Measurements from ENCODE around the gene SCAF4.

The SCAF4 gene

GRCh38 chr21:31714741-31715365, 17.1 kb downstream of the SCAF4 start:
- in situ Hi-C loops (cut with MboI; ENCODE audit: low sequenced_read_pairs): no loop called here

- in situ Hi-C loops (cut with MboI; ENCODE audit: low sequenced_read_pairs): no loop called here
These were observed 17.8 kb downstream of the SCAF4 start for GRCh38 chr21:31713973-31714740.

- in situ Hi-C loops (cut with MboI; ENCODE audit: low sequenced_read_pairs): no loop called here
These were observed 18.8 kb downstream of the SCAF4 start for GRCh38 chr21:31713115-31713514.

GRCh38 chr21:31711745-31712285, 20.1 kb downstream of the SCAF4 start:
- in situ Hi-C loops (cut with MboI; ENCODE audit: low sequenced_read_pairs): no loop called here

GRCh38 chr21:31711326-31711725, 20.6 kb downstream of the SCAF4 start:
- in situ Hi-C loops (cut with MboI; ENCODE audit: low sequenced_read_pairs): no loop called here

GRCh38 chr21:31710586-31710985, 21.3 kb downstream of the SCAF4 start:
- in situ Hi-C loops (cut with MboI; ENCODE audit: low sequenced_read_pairs): no loop called here

GRCh38 chr21:31708541-31708940, 23.4 kb downstream of the SCAF4 start:
- in situ Hi-C loops (cut with MboI; ENCODE audit: low sequenced_read_pairs): no loop called here

- in situ Hi-C loops (cut with MboI; ENCODE audit: low sequenced_read_pairs): no loop called here
These were observed 24.4 kb downstream of the SCAF4 start for GRCh38 chr21:31707499-31707898.

GRCh38 chr21:31706562-31706961, 25.4 kb downstream of the SCAF4 start:
- in situ Hi-C loops (cut with MboI; ENCODE audit: low sequenced_read_pairs): no loop called here

- in situ Hi-C loops (cut with MboI; ENCODE audit: low sequenced_read_pairs): no loop called here
These were observed 31.9 kb downstream of the SCAF4 start for GRCh38 chr21:31700040-31700439.

GRCh38 chr21:31698461-31698860, 33.5 kb downstream of the SCAF4 start:
- in situ Hi-C loops (cut with MboI; ENCODE audit: low sequenced_read_pairs): no loop called here

GRCh38 chr21:31696424-31696823, 35.5 kb downstream of the SCAF4 start:
- in situ Hi-C loops (cut with MboI; ENCODE audit: low sequenced_read_pairs): no loop called here

GRCh38 chr21:31693222-31693621, 38.7 kb downstream of the SCAF4 start:
- in situ Hi-C loops (cut with MboI; ENCODE audit: low sequenced_read_pairs): no loop called here

- in situ Hi-C loops (cut with MboI; ENCODE audit: low sequenced_read_pairs): no loop called here
These were observed 43.1 kb downstream of the SCAF4 start for GRCh38 chr21:31688603-31689368.

- in situ Hi-C loops (cut with MboI; ENCODE audit: low sequenced_read_pairs): no loop called here
These were observed 44.8 kb downstream of the SCAF4 start for GRCh38 chr21:31687108-31687507.

- in situ Hi-C loops (cut with MboI; ENCODE audit: low sequenced_read_pairs): no loop called here
These were observed 45.5 kb downstream of the SCAF4 start for GRCh38 chr21:31686272-31686915.

GRCh38 chr21:31684918-31685317, 47.0 kb downstream of the SCAF4 start:
- in situ Hi-C loops (cut with MboI; ENCODE audit: low sequenced_read_pairs): no loop called here

GRCh38 chr21:31683029-31683428, 48.9 kb downstream of the SCAF4 start:
- in situ Hi-C loops (cut with MboI; ENCODE audit: low sequenced_read_pairs): no loop called here

GRCh38 chr21:31682620-31683019, 49.3 kb downstream of the SCAF4 start:
- in situ Hi-C loops (cut with MboI; ENCODE audit: low sequenced_read_pairs): no loop called here

- in situ Hi-C loops (cut with MboI; ENCODE audit: low sequenced_read_pairs): no loop called here
These were observed 53.4 kb downstream of the SCAF4 start for GRCh38 chr21:31678478-31678877.

GRCh38 chr21:31677047-31677446, 54.9 kb downstream of the SCAF4 start:
- in situ Hi-C loops (cut with MboI; ENCODE audit: low sequenced_read_pairs): no loop called here
